Measurements from ENCODE around the gene TMA7B. TPM values are rescaled to one million over a fixed set of nuclear protein-coding genes. Genes with fewer than 3 reads are reported as not detected.

TMA7B gene
- polyA plus RNA-seq, 1 experiment, result not detected

DNA sequence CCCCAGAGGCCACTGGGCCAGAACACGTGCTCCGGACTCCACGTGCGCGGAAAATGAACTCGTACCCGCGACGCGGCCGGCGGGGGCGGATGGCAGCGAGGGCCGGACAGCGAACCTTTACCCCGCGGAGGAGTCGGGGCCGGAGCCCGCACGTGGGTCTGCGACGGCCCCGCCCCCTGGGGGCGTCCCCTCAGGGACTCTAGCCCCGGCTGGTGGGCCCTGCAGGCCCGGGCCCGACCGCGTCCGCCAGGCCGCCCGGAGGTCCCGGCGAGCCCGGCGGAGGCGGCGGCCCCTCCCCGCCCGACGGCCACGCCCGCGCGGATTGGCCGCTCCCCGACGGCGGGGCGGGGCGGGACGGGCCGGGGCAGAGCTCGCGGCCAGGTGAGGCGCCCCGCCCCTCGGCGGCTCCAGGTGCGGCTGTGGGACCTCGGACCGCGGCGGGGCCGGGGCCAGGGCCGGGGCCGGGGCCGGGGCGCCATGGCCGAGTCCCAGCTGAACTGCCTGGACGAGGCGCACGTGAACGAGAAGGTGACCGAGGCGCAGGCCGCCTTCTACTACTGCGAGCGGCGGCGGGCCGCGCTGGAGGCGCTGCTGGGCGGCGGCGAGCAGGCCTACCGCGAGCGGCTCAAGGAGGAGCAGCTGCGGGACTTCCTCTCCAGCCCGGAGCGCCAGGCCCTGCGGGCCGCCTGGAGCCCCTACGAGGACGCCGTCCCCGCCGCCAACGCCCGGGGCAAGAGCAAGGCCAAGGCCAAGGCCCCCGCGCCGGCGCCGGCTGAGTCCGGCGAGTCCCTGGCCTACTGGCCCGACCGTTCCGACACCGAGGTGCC is 34.6 kb downstream of the TMA7B start, which contains the start of gene FAM83F:
Gene FAM83F, plus strand, starts transcription at position 389 of the 827 bp plus-strand sequence. Its CDS starts 89 bp downstream, at position 478.
- no peak within 1 kb of the TSS for H3K4me3 ChIP-seq (ENCODE audit: low read depth, low read length)
- ChIA-PET CTCF (interaction anchor here (0.5 kb wide), 1 partner anchor 47 kb away, joined by 3 read pairs; no protein-coding TSS in a partner anchor), POLR2A (no interaction called here)
- no peak for DNase-seq (ENCODE audit: low read depth)
- peaks cover 16% of the 10 kb centered on the region for H3K27me3 ChIP-seq (ENCODE audit: control insufficient read depth, insufficient read depth, low read length)
- H3K36me3 ChIP-seq (ENCODE audit: control insufficient read depth, insufficient read depth, low read length), result no peaks in the 10 kb centered on the region
- TF ChIP-seq, protein P1, sequence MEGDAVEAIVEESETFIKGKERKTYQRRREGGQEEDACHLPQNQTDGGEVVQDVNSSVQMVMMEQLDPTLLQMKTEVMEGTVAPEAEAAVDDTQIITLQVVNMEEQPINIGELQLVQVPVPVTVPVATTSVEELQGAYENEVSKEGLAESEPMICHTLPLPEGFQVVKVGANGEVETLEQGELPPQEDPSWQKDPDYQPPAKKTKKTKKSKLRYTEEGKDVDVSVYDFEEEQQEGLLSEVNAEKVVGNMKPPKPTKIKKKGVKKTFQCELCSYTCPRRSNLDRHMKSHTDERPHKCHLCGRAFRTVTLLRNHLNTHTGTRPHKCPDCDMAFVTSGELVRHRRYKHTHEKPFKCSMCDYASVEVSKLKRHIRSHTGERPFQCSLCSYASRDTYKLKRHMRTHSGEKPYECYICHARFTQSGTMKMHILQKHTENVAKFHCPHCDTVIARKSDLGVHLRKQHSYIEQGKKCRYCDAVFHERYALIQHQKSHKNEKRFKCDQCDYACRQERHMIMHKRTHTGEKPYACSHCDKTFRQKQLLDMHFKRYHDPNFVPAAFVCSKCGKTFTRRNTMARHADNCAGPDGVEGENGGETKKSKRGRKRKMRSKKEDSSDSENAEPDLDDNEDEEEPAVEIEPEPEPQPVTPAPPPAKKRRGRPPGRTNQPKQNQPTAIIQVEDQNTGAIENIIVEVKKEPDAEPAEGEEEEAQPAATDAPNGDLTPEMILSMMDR (IDR thresholded peaks at IDR 0.05; ENCODE audit: insufficient read depth, low read depth, low read length), result no peak

- POLR2A ChIA-PET, result no interaction called here
- peaks cover 13% of the 10 kb centered on the region for H3K27me3 ChIP-seq (ENCODE audit: control insufficient read depth, insufficient read depth, low read length)
- no peaks in the 10 kb centered on the region for H3K36me3 ChIP-seq (ENCODE audit: control insufficient read depth, insufficient read depth, low read length)
- no peak for DNase-seq (ENCODE audit: low read depth)
- TF ChIP-seq, protein P1 (IDR thresholded peaks at IDR 0.05; ENCODE audit: insufficient read depth, low read depth, low read length), result no peak
- no peak overlapping the region for H3K4me3 ChIP-seq (ENCODE audit: low read depth, low read length)
- CTCF ChIA-PET, result interaction anchor here (1.1 to 2.3 kb wide), 3 partner anchors 9 to 461 kb away, joined by 3 to 5 read pairs (median 5); no protein-coding TSS in a partner anchor
These were observed 35.4 kb downstream of the TMA7B start for GRCh38 chr22:39995393-39996252.

DNA sequence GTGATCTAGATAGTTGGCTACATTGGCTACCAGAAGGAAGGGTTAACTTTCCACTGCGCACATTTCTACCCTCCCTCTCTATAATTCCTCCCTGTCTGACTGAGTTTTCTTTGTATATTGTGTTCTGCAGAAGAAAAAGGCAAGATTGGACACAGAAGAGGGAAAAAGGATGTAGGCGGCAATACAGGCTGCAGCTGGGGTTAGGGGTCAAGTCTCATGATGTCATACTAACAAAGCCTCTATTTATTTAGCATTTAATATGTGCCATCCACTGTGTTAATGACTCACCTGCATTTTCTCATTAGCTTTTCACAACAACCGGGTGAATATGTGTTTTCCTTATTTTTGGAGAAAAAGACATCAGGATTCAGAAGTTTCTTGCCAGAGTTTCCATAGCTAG is 36.5 kb downstream of the TMA7B start:
- no peak for DNase-seq (ENCODE audit: low read depth)
- TF ChIP-seq, protein P1 (IDR thresholded peaks at IDR 0.05; ENCODE audit: insufficient read depth, low read depth, low read length), result no peak
- no peak overlapping the region for H3K4me3 ChIP-seq (ENCODE audit: low read depth, low read length)
- CTCF ChIA-PET, result interaction anchor here (1.1 to 2.3 kb wide), 3 partner anchors 10 to 462 kb away, joined by 3 to 5 read pairs (median 5); no protein-coding TSS in a partner anchor
- POLR2A ChIA-PET, result no interaction called here
- peaks cover 14% of the 10 kb centered on the region for H3K27me3 ChIP-seq (ENCODE audit: control insufficient read depth, insufficient read depth, low read length)
- no peaks in the 10 kb centered on the region for H3K36me3 ChIP-seq (ENCODE audit: control insufficient read depth, insufficient read depth, low read length)

DNA sequence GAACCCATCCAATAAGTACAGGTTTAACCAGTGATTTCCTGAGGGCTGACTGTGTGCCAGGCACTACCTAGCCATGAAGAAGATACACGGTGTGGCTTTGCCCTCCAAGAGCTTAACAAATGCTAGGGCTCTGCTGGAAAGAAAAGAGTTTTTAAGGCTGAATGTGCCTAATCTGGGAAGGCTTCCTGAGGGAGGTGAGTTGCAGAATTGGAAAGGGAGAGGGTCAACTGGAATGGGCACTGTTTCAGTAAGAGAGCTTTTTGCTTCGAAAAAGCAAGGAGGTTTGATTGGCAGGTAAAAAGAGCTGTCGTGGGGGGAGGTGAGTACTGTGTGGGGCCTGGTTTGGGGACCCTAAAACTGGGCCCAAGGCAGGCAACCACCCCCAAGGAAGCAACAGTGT is 37.2 kb downstream of the TMA7B start:
- Histone ChIP-seq H3K27me3 (ENCODE audit: control insufficient read depth, insufficient read depth, low read length) (peaks cover 16% of the 10 kb centered on the region), H3K4me3 (ENCODE audit: low read depth, low read length) (no peak overlapping the region), H3K36me3 (ENCODE audit: control insufficient read depth, insufficient read depth, low read length) (no peaks in the 10 kb centered on the region)
- ChIA-PET CTCF (interaction anchor here (1.8 to 2.3 kb wide), 2 partner anchors 11 to 463 kb away, joined by 5 read pairs; no protein-coding TSS in a partner anchor), POLR2A (no interaction called here)
- DNase-seq (ENCODE audit: low read depth), result no peak
- TF ChIP-seq, protein P1 (IDR thresholded peaks at IDR 0.05; ENCODE audit: insufficient read depth, low read depth, low read length), result no peak
